Activated CD8-positive, alpha-beta memory T cell treated with anti-CD3 and anti-CD28 coated beads, Interleukin-2, amount 10 ng/mL, durations not matched to agents 7 days and 5 days (primary cell): ENCODE results near the gene PAX3. TPM values are rescaled to one million over a fixed set of nuclear protein-coding genes. Genes with fewer than 3 reads are reported as not detected.
A peak's percentile ranks its signal among the peaks of the same experiment; 100 is the strongest.

Source experiments
- ATAC-seq: fragments of 150-1000 bp; cut with Tn5 transposase; one replicate; pipeline ENCODE4 v1.10.0; 2021; ENCODE audit warnings: moderate library complexity
- CTCF ChIA-PET: fragments of 350-600 bp; sonication (Branson Sonifier 250); formaldehyde crosslinking; loops from one replicate; lab custom pipeline; 2021; ENCODE audit warnings: antibody characterized with exemption; lab: Charles Lee
- DNase-seq: peaks from one replicate; pipeline ENCODE4 v3.0.0-alpha.2; 2020
- H3K27ac Mint-ChIP-seq: one replicate; pipeline ENCODE4 v1.8.0; 2021; ENCODE audit warnings: mild to moderate bottlenecking, mixed read lengths
- H3K27me3 Mint-ChIP-seq: one replicate; pipeline ENCODE4 v1.8.0; 2021; ENCODE audit warnings: mixed read lengths
- H3K36me3 Mint-ChIP-seq: one replicate; pipeline ENCODE4 v1.8.0; 2021; ENCODE audit warnings: mild to moderate bottlenecking, mixed read lengths
- H3K4me1 Mint-ChIP-seq: one replicate; pipeline ENCODE4 v1.8.0; 2021; ENCODE audit warnings: mixed read lengths
- H3K4me3 Mint-ChIP-seq: one replicate; pipeline ENCODE4 v1.8.0; 2021; ENCODE audit warnings: mild to moderate bottlenecking, moderate library complexity, mixed read lengths
- H3K9me3 Mint-ChIP-seq: one replicate; pipeline ENCODE4 v1.8.0; 2022; ENCODE audit warnings: low read depth, mixed read lengths
- total RNA-seq, 2 experiments: library from RNA; stranded (reverse); gene quantifications; one replicate each; pipeline ENCODE4 v1.2.3, GENCODE V29; 2021

PAX3 gene
- total RNA-seq, 2 experiments from 2014 or later: not detected

DNA sequence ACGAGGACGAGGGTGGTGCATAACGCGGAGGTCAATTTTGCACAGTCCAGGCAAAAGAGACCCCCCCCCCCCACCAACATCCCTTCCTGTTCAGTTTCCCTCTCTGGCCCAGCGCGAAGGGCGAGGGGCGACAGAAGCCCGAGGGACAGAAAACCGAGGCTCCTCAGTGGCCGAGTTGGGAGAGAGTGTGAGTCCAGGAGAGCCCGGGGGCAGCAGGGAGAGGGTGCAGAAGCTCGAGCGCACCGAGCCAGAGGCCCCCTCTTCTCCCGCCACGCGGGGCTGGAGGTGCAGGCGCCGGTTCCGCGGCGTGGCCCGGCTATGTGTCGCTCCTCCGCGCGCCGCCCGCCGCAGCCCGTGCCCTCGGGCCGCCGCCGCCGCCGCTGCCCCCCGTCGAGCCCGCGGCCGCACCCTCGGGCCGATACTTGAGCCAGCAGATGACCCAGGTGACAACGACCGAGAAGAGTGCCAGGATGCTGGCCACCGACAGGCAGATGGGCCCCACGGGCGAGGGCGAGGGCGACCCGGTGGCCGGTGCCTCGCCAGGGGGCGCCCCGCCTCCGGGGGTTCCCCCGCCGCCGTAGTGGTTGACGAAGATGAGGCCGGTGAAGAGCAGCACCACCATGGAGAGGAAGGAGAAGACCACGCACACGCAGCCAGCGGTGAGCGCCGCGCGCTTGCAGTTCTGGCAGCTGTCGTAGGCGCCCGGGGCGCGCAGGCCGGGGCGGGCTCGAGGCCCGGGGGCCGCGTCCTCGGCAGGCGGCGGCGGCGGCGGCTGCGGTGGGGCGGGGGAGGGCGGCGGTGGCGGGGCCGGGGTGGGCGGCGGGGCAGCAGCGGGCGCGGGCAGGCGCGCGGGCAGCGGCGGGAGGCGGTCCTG is 20.2 kb upstream of the PAX3 start:
- Mint-ChIP-seq H3K27ac (no peak overlapping the region), H3K27me3 (peaks cover 67% of the 10 kb centered on the region), H3K4me1 (peaks cover 12% of the 10 kb centered on the region), H3K4me3 (peak overlapping the region; percentile 69), H3K9me3 (no peaks in the 10 kb centered on the region), H3K36me3 (peaks cover 1% of the 10 kb centered on the region)
- CTCF ChIA-PET: interaction anchor here (0.6 to 2.0 kb wide), 12 partner anchors 9 to 620 kb away, joined by 3 to 26 read pairs (median 4); no protein-coding TSS in a partner anchor
- ATAC-seq (peak; percentile 59), DNase-seq (no peak)

DNA sequence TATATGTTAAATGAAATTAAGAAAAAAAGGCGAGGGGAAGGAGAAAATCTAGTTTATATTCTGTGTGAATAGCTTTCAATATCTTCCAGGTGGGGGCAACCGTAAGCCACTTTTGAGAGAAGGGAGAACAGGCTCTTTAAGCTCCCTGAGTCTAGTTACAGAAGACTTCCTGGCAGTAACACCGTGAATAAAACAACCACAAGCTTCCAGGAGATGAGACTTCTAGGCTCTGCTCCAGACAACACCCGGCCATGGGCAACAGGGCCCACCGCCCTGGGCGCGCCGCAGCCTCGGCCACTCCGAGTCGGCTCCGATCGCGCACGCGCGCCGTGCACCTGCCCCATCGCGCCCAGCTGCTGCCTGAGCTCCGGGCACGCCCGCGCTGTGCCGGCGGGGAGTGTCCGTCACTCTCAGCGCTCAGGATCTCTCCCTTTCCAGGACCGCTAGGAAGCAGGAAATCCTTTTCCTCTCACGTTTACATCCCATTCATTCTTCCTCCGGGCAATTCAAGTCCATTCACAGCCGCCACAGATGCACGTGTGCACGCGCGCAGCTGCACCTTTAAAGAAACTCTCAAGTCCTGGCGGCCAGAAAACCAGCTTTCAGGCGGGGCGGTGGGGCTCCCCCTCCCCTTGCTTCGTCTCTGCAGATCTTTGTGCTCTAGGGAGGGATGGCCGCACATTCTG is 19.4 kb upstream of the PAX3 start:
- peaks cover 75% of the 10 kb centered on the region for H3K27me3 Mint-ChIP-seq
- ATAC-seq (peak; percentile 70), DNase-seq (peak; percentile 59)
- CTCF ChIA-PET: interaction anchor here (0.8 to 2.0 kb wide), 15 partner anchors 10 to 621 kb away, joined by 3 to 26 read pairs (median 3); no protein-coding TSS in a partner anchor
- no peak overlapping the region for H3K27ac Mint-ChIP-seq
- H3K36me3 Mint-ChIP-seq: peaks cover 1% of the 10 kb centered on the region
- H3K9me3 Mint-ChIP-seq: no peaks in the 10 kb centered on the region
- H3K4me3 Mint-ChIP-seq: peak overlapping the region; percentile 69
- H3K4me1 Mint-ChIP-seq: peaks cover 12% of the 10 kb centered on the region

DNA sequence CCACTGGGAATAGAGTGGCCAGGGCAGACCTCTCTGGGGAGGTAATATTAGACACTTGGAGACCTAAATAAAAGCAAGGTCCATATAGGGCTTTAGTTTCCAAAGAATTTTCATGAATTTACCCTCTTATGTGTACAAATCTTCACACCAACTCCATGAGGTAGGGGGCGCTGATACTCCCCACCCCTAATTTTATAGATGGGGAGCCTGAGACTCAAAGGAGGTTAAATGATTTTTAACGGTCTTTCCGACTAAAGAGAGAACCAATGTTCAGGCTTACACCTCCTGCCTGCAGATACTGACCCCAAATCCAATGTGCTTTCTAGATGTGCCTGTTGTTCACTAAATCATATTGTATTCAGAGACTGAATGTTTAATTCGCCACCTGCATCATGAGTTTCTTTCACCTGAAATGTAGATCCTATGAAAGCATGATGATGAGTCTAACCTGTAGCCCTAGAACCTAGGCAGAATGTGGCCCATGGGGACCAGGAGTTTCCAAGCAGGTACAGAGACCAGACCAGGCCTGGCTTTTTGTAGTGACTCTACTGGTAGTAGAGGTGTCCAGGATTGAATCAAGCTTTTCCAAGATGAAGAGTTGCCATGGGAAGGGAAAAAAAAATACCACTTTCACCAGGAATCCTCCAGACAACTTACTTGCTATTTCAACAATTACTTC is 16.8 kb upstream of the PAX3 start:
- H3K27me3 Mint-ChIP-seq: peaks cover 79% of the 10 kb centered on the region
- peaks cover 9% of the 10 kb centered on the region for H3K4me1 Mint-ChIP-seq
- no peak overlapping the region for H3K4me3 Mint-ChIP-seq
- no peak overlapping the region for H3K27ac Mint-ChIP-seq
- CTCF ChIA-PET: no interaction called here
- H3K36me3 Mint-ChIP-seq: peaks cover under 1% of the 10 kb centered on the region
- no peak for DNase-seq
- H3K9me3 Mint-ChIP-seq: no peaks in the 10 kb centered on the region
- no peak for ATAC-seq

GRCh38 chr2:222313816-222314215 is 15.0 kb upstream of the PAX3 start:
- no peaks in the 10 kb centered on the region for H3K9me3 Mint-ChIP-seq

DNA sequence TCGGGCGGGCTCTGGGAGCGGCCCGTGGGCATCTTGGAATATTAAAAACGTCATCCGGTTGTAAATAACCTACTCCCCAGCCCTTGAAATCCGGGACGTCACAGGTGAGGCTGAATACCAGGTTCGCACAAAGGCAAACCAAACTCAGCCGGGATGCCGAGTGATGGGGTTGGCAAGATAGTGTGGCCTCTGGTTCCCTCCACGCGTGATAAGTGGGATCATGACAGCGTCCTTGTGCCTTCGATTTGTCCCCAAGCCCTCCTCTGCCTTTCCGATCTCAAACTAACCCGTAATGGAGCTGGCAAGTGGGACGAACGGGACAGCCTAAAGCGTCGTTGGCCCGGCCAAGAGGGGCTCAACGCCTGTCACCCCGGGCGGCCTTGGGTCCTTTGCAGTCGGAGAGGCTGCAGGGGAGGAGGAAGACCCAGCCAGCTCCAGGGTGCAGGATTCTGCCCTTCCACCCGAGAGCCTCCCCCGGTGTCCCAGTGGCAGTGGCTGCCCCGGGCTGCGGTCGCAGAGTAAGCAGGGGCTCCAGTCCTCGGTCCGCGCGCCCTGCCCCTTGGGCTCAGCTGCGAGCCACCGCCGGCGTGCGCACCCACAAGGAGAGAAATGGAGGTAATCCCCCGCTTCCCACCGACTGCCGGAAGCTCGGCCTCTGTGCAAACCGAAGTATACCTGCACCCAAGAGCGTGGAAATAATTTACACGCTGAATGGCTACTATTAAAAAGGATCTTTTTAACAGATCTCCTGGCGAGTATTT is 13.4 kb upstream of the PAX3 start:
- H3K27me3 Mint-ChIP-seq: peaks cover 97% of the 10 kb centered on the region
- ATAC-seq (no peak), DNase-seq (no peak)
- H3K4me1 Mint-ChIP-seq: peaks cover 3% of the 10 kb centered on the region
- H3K36me3 Mint-ChIP-seq: peaks cover 1% of the 10 kb centered on the region
- peak overlapping the region; percentile 67 for H3K27ac Mint-ChIP-seq
- no peaks in the 10 kb centered on the region for H3K9me3 Mint-ChIP-seq
- CTCF ChIA-PET: no interaction called here
- no peak overlapping the region for H3K4me3 Mint-ChIP-seq

More at GRCh38 chr2:222313816-222314215, 15.0 kb upstream of the PAX3 start:
- CTCF ChIA-PET: interaction anchor here (1.0 to 1.2 kb wide), 2 partner anchors 18 to 249 kb away, joined by 3 read pairs; no protein-coding TSS in a partner anchor
- ATAC-seq (no peak), DNase-seq (no peak)
- no peak overlapping the region for H3K27ac Mint-ChIP-seq
- H3K27me3 Mint-ChIP-seq: peaks cover 93% of the 10 kb centered on the region
- H3K4me1 Mint-ChIP-seq: peaks cover 6% of the 10 kb centered on the region
- H3K36me3 Mint-ChIP-seq: no peaks in the 10 kb centered on the region
- no peak overlapping the region for H3K4me3 Mint-ChIP-seq

DNA sequence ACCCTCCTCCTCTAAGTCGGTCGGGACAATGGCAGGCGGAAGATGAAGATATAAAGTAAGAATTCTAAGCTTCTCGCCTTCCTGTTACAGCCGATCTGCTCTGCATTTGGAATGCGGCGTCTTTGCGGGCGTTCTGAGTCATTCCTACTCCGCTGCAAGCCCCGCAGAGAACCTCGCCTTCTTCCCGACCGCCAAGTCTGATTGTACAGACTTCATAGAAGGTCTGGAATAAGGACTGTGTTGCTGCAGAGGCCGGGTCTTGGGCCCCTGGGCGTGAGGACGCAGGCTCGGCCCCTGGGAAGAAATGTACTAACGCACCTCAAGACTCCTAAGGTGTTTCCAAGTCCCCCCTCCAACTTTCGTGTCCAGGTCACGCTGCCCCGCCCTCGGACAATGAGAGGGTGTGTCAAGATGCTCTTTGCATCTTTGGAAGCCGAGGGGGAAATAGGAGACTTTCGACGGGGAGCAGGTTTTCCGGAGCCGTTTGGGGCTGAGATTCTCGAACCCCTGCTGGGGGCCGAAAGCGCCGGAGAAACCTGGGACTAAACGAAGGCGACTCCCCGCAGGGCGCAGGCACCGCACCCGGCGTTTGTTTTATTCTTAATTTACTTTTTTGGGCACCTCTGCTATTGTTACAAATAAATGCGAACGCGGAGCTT is 12.7 kb upstream of the PAX3 start:
- Mint-ChIP-seq H3K36me3 (peaks cover 1% of the 10 kb centered on the region), H3K9me3 (no peaks in the 10 kb centered on the region), H3K27ac (peak overlapping the region; percentile 30), H3K4me1 (peaks cover 3% of the 10 kb centered on the region), H3K27me3 (peaks cover 98% of the 10 kb centered on the region), H3K4me3 (no peak overlapping the region)
- CTCF ChIA-PET: no interaction called here
- no peak for ATAC-seq
- DNase-seq: no peak

GRCh38 chr2:222310747-222311318 is 12.0 kb upstream of the PAX3 start:
- Mint-ChIP-seq H3K4me1 (peaks cover 5% of the 10 kb centered on the region), H3K27ac (no peak overlapping the region), H3K36me3 (peaks cover 1% of the 10 kb centered on the region), H3K9me3 (no peaks in the 10 kb centered on the region), H3K4me3 (no peak overlapping the region), H3K27me3 (peaks cover 99% of the 10 kb centered on the region)
- DNase-seq: no peak
- CTCF ChIA-PET: no interaction called here
- ATAC-seq: no peak

- Mint-ChIP-seq H3K9me3 (no peaks in the 10 kb centered on the region), H3K4me3 (no peak overlapping the region), H3K27me3 (peaks cover 99% of the 10 kb centered on the region), H3K4me1 (peaks cover 12% of the 10 kb centered on the region), H3K36me3 (peaks cover 7% of the 10 kb centered on the region), H3K27ac (no peak overlapping the region)
- ATAC-seq (no peak), DNase-seq (no peak)
- CTCF ChIA-PET: interaction anchor here (1.9 kb wide), 1 partner anchor 8 kb away, joined by 5 read pairs; no protein-coding TSS in a partner anchor
Observed at GRCh38 chr2:222309766-222310165, 11.0 kb upstream of the PAX3 start.

GRCh38 chr2:222309361-222309760 is 10.6 kb upstream of the PAX3 start:
- DNase-seq: no peak
- peaks cover 99% of the 10 kb centered on the region for H3K27me3 Mint-ChIP-seq
- peaks cover 16% of the 10 kb centered on the region for H3K4me1 Mint-ChIP-seq
- H3K27ac Mint-ChIP-seq: no peak overlapping the region
- no peaks in the 10 kb centered on the region for H3K9me3 Mint-ChIP-seq
- CTCF ChIA-PET: interaction anchor here (1.9 kb wide), 1 partner anchor 8 kb away, joined by 5 read pairs; no protein-coding TSS in a partner anchor
- H3K36me3 Mint-ChIP-seq: peaks cover 7% of the 10 kb centered on the region
- no peak overlapping the region for H3K4me3 Mint-ChIP-seq
- ATAC-seq: no peak

DNA sequence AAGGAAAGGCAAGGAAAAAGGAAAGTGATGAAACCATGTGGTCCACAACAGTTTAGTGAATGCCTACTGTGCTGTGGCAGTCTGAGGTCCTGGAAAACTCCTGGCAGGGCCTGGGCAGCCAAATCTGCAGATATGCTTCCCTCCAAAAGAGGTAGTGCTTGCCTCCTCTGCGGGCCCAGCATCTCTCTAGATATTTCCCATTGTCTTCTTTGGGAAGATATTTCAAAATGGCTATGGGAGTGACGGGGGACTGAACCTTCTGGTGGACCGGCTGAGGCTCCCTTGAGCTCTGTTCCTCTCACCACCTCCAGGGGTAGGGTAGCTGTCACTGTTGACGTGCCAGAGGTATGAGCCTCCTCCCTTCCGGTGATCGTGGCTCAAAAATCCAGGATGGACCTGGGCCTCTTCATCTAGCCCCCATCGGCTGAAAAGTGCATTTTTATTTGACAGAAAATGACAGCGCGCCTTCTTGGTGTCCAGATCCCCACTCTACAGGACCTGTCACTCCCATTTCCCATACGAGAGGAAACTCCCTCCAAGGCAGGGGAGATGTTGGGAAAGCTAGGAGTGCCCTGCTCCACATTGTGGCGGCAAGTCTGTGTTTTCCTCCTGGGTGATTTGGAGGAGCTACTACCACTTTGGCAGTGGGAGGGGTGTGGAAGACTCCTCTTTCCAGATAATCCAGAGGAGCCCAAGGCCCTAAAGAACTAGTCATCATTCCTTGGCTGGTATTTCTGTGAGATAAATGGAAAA is 9.4 kb upstream of the PAX3 start:
- no peak for DNase-seq
- H3K27me3 Mint-ChIP-seq: peaks cover 99% of the 10 kb centered on the region
- no peak for ATAC-seq
- CTCF ChIA-PET: interaction anchor here (0.7 to 1.9 kb wide), 2 partner anchors 9 to 266 kb away, joined by 3 to 5 read pairs; no protein-coding TSS in a partner anchor
- H3K4me1 Mint-ChIP-seq: peaks cover 16% of the 10 kb centered on the region
- H3K36me3 Mint-ChIP-seq: peaks cover 7% of the 10 kb centered on the region
- no peak overlapping the region for H3K27ac Mint-ChIP-seq
- no peak overlapping the region for H3K4me3 Mint-ChIP-seq
- peaks cover 2% of the 10 kb centered on the region for H3K9me3 Mint-ChIP-seq

DNA sequence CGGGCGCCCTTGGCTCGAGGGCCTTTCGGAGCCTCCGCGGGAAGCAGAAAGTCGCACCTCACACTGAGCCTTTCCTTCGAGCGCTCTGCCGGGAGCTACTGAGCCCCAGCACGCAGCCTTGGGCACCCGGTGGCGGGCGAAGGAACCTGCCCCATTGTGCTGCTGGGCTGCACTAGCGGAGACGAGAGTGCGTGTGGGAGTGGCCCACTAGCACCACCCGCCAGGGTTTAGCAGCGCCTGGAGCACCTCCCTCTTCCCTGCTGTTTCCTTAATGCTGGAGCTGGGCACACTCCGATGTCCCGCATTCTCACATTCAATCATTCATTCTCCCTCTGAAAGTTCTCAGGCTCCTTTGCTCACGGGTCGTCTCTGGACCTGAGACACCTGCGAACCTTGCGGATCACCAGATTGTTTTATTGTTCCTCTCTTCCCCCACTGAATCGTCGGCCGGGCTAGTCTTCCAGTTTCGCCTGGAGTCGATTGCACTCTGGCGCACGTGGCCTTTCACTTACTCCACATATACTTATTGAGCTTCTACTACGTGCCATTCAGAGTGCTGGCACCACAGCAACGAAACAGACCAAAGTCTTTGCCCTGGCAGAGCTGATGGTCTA is 8.5 kb upstream of the PAX3 start:
- Mint-ChIP-seq H3K27me3 (peaks cover 99% of the 10 kb centered on the region), H3K9me3 (peaks cover 4% of the 10 kb centered on the region), H3K36me3 (peaks cover 11% of the 10 kb centered on the region), H3K4me3 (no peak overlapping the region), H3K4me1 (peaks cover 19% of the 10 kb centered on the region), H3K27ac (no peak overlapping the region)
- DNase-seq: no peak
- CTCF ChIA-PET: interaction anchor here (0.7 kb wide), 1 partner anchor 267 kb away, joined by 3 read pairs; no protein-coding TSS in a partner anchor
- ATAC-seq: no peak
